ENCODE data around the gene CGNL1.

CGNL1 gene

DNA sequence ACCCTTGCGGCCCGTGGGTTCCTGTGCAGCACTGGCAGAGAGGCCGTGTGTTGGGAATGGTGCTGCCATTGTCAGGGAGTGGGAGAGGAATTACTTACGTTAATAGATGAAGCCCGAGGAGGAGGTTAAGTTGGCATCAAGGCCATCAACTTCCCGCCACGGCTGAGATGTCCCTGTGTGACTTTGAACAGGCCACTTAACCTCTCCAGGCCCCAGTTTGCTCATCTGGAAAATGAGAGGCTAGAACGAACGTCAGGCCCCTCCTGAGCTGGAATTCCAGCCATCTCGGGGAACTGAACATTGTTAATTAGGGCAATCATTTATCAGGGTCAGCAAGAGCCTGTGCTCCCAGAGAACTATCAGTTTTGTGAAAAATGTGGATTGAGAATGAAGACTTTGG is 124.0 kb downstream of the CGNL1 start:
- Histone ChIP-seq H3K4me1 (ENCODE audit: insufficient read depth, low read length, poor library complexity, severe bottlenecking) (no peaks in the 10 kb centered on the region), H3K27me3 (ENCODE audit: insufficient read depth, low read length, poor library complexity, severe bottlenecking) (no peaks in the 10 kb centered on the region), H4K20me1 (ENCODE audit: insufficient read depth, low read length, poor library complexity, severe bottlenecking) (no peaks in the 10 kb centered on the region), H3K9me2 (replicated peaks; ENCODE audit: low read depth, low read length) (no peaks in the 10 kb centered on the region), H3K4me2 (ENCODE audit: low read depth, low read length, poor library complexity, severe bottlenecking) (no peak overlapping the region), H3K4me3 (ENCODE audit: low read length, poor library complexity, severe bottlenecking) (no peak overlapping the region), H3K9me3 (ENCODE audit: insufficient read depth, low read depth, low read length) (no peaks in the 10 kb centered on the region), H2AFZ (ENCODE audit: low read length) (no peak overlapping the region), H3K79me2 (ENCODE audit: insufficient read depth, low read length) (no peaks in the 10 kb centered on the region), H3K9ac (ENCODE audit: low read depth, low read length, poor library complexity, severe bottlenecking) (no peak overlapping the region), H3F3A (ENCODE audit: low read depth) (no peaks in the 10 kb centered on the region), H3K36me3 (ENCODE audit: insufficient read depth, low read length) (no peaks in the 10 kb centered on the region)
- TF ChIP-seq EZH2phosphoT487 (IDR thresholded peaks at IDR 0.05; ENCODE audit: borderline replicate concordance): no peak

DNA sequence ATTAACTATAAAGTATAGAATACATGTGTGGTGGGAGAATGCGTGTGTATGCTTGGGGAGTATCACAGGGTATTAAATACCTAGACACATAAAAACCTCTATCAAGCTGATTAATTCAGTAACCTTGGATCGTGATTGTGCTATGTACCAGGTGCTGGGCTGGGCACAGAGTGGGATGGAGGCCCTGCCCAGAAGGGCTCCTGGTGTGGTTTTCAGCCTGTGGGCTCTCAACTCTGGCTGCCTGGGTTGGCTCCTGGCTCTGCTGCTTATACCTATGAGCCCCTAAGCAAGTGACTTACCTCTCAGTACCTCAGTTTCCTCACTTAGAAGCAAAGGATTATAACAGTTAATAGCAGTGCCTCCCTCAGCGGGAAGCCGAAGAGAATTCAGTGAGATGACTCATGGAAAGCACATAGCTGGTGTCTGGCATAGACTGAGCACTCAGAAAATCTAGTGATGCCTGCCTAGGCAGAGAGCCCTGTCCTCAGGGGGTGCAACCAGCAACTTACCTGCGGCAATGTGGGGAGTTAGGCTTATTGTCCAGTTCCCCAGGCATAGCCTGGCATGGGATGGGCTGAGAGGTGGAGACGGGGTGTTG is 124.8 kb downstream of the CGNL1 start:
- H2AFZ ChIP-seq (ENCODE audit: low read length): no peak overlapping the region
- no peaks in the 10 kb centered on the region for H3K9me2 ChIP-seq (replicated peaks; ENCODE audit: low read depth, low read length)
- H3K4me1 ChIP-seq (ENCODE audit: insufficient read depth, low read length, poor library complexity, severe bottlenecking): no peaks in the 10 kb centered on the region
- no peaks in the 10 kb centered on the region for H3K79me2 ChIP-seq (ENCODE audit: insufficient read depth, low read length)
- no peaks in the 10 kb centered on the region for H3F3A ChIP-seq (ENCODE audit: low read depth)
- H4K20me1 ChIP-seq (ENCODE audit: insufficient read depth, low read length, poor library complexity, severe bottlenecking): no peaks in the 10 kb centered on the region
- no peak overlapping the region for H3K4me3 ChIP-seq (ENCODE audit: low read length, poor library complexity, severe bottlenecking)
- H3K9ac ChIP-seq (ENCODE audit: low read depth, low read length, poor library complexity, severe bottlenecking): no peak overlapping the region
- no peaks in the 10 kb centered on the region for H3K27me3 ChIP-seq (ENCODE audit: insufficient read depth, low read length, poor library complexity, severe bottlenecking)
- no peaks in the 10 kb centered on the region for H3K36me3 ChIP-seq (ENCODE audit: insufficient read depth, low read length)
- TF ChIP-seq EZH2phosphoT487 (IDR thresholded peaks at IDR 0.05; ENCODE audit: borderline replicate concordance): no peak
- TF ChIP-seq, protein P1, sequence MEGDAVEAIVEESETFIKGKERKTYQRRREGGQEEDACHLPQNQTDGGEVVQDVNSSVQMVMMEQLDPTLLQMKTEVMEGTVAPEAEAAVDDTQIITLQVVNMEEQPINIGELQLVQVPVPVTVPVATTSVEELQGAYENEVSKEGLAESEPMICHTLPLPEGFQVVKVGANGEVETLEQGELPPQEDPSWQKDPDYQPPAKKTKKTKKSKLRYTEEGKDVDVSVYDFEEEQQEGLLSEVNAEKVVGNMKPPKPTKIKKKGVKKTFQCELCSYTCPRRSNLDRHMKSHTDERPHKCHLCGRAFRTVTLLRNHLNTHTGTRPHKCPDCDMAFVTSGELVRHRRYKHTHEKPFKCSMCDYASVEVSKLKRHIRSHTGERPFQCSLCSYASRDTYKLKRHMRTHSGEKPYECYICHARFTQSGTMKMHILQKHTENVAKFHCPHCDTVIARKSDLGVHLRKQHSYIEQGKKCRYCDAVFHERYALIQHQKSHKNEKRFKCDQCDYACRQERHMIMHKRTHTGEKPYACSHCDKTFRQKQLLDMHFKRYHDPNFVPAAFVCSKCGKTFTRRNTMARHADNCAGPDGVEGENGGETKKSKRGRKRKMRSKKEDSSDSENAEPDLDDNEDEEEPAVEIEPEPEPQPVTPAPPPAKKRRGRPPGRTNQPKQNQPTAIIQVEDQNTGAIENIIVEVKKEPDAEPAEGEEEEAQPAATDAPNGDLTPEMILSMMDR (conservative IDR thresholded peaks at IDR 0.05; ENCODE audit: low read length): no peak
- H3K9me3 ChIP-seq (ENCODE audit: insufficient read depth, low read depth, low read length): no peaks in the 10 kb centered on the region
- no peak overlapping the region for H3K4me2 ChIP-seq (ENCODE audit: low read depth, low read length, poor library complexity, severe bottlenecking)

DNA sequence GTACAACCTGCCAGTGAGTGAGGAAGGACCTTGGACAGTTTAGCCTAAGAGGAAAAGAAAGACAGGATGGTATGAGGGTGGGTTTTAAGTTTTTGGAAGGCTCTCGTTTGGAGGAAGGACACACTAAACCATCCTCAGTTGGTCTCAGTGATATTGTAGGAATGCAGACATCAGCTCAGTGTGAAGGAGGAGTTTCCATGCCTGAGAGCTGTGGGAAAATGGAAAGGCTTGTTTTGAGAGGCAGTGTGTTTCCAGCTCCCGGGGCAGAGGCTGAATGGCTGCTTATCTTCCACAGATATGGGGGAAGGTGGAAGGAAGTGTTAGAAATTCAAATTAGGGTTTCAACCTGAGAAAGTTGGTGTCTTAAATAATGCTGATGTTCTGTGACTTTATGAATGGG is 125.8 kb downstream of the CGNL1 start:
- Histone ChIP-seq H3K4me2 (ENCODE audit: low read depth, low read length, poor library complexity, severe bottlenecking) (no peak overlapping the region), H3K4me1 (ENCODE audit: insufficient read depth, low read length, poor library complexity, severe bottlenecking) (no peaks in the 10 kb centered on the region), H3K4me3 (ENCODE audit: low read length, poor library complexity, severe bottlenecking) (no peak overlapping the region), H3F3A (ENCODE audit: low read depth) (no peaks in the 10 kb centered on the region), H3K9me3 (ENCODE audit: insufficient read depth, low read depth, low read length) (no peaks in the 10 kb centered on the region), H3K9me2 (replicated peaks; ENCODE audit: low read depth, low read length) (no peaks in the 10 kb centered on the region), H3K36me3 (ENCODE audit: insufficient read depth, low read length) (no peaks in the 10 kb centered on the region), H4K20me1 (ENCODE audit: insufficient read depth, low read length, poor library complexity, severe bottlenecking) (no peaks in the 10 kb centered on the region), H3K27me3 (ENCODE audit: insufficient read depth, low read length, poor library complexity, severe bottlenecking) (no peaks in the 10 kb centered on the region), H3K79me2 (ENCODE audit: insufficient read depth, low read length) (no peaks in the 10 kb centered on the region), H3K9ac (ENCODE audit: low read depth, low read length, poor library complexity, severe bottlenecking) (no peak overlapping the region), H2AFZ (ENCODE audit: low read length) (no peak overlapping the region)
- TF ChIP-seq, protein P1 (conservative IDR thresholded peaks at IDR 0.05; ENCODE audit: low read length): no peak
- TF ChIP-seq EZH2phosphoT487 (IDR thresholded peaks at IDR 0.05; ENCODE audit: borderline replicate concordance): no peak

DNA sequence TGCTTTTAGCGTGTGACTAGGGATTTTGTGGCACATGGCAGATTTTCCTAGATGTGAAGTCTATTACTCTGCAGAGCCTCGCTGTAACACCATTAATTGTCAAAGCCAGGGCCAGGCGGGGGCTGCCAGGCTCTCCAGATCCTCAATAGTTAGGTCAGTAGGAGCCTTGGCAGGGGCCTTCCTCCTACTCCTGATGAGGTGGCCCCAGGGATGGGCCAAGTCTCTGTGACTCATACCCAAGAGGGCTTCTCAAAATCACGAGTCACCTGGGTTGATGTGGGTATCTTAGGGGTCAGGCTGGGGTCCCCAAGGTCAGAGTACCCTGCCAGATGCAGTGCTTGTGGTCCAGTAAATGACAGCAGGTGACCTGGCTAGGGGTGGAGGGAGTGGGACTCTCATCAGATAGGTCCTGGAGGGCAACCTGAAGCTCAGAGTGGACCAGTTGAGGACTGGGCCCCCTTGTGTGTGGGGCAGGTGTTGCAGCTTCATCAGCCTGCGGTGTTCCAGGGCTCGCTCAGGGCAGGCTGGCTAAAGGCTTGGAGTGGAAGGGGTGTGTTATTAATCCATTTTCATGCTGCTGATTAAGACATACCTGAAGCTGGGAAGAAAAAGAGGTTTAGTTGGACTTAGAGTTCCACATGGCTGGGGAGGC is 126.9 kb downstream of the CGNL1 start:
- Histone ChIP-seq H4K20me1 (ENCODE audit: insufficient read depth, low read length, poor library complexity, severe bottlenecking) (no peaks in the 10 kb centered on the region), H3K4me2 (ENCODE audit: low read depth, low read length, poor library complexity, severe bottlenecking) (no peak overlapping the region), H3K9me3 (ENCODE audit: insufficient read depth, low read depth, low read length) (no peaks in the 10 kb centered on the region), H3K27me3 (ENCODE audit: insufficient read depth, low read length, poor library complexity, severe bottlenecking) (no peaks in the 10 kb centered on the region), H3K4me3 (ENCODE audit: low read length, poor library complexity, severe bottlenecking) (no peak overlapping the region), H3K9me2 (replicated peaks; ENCODE audit: low read depth, low read length) (no peaks in the 10 kb centered on the region), H3F3A (ENCODE audit: low read depth) (no peaks in the 10 kb centered on the region), H2AFZ (ENCODE audit: low read length) (no peak overlapping the region), H3K4me1 (ENCODE audit: insufficient read depth, low read length, poor library complexity, severe bottlenecking) (no peaks in the 10 kb centered on the region), H3K79me2 (ENCODE audit: insufficient read depth, low read length) (no peaks in the 10 kb centered on the region), H3K9ac (ENCODE audit: low read depth, low read length, poor library complexity, severe bottlenecking) (no peak overlapping the region), H3K36me3 (ENCODE audit: insufficient read depth, low read length) (no peaks in the 10 kb centered on the region)
- no peak for TF ChIP-seq EZH2phosphoT487 (IDR thresholded peaks at IDR 0.05; ENCODE audit: borderline replicate concordance)
- TF ChIP-seq, protein P1 (conservative IDR thresholded peaks at IDR 0.05; ENCODE audit: low read length): peak; percentile 57

All from Loucy (cell line).